HG03064 (cell line): ENCODE results near the gene C17orf67.
A peak's percentile ranks its signal among the peaks of the same experiment; 100 is the strongest.

Experiments used
- ATAC-seq: cut with Tn5 transposase; IDR thresholded peaks from one replicate; pipeline ENCODE4 v1.9.1; 2021; ENCODE audit warnings: low read depth; ENCODE audit not compliant: unreplicated experiment

Gene C17orf67

DNA sequence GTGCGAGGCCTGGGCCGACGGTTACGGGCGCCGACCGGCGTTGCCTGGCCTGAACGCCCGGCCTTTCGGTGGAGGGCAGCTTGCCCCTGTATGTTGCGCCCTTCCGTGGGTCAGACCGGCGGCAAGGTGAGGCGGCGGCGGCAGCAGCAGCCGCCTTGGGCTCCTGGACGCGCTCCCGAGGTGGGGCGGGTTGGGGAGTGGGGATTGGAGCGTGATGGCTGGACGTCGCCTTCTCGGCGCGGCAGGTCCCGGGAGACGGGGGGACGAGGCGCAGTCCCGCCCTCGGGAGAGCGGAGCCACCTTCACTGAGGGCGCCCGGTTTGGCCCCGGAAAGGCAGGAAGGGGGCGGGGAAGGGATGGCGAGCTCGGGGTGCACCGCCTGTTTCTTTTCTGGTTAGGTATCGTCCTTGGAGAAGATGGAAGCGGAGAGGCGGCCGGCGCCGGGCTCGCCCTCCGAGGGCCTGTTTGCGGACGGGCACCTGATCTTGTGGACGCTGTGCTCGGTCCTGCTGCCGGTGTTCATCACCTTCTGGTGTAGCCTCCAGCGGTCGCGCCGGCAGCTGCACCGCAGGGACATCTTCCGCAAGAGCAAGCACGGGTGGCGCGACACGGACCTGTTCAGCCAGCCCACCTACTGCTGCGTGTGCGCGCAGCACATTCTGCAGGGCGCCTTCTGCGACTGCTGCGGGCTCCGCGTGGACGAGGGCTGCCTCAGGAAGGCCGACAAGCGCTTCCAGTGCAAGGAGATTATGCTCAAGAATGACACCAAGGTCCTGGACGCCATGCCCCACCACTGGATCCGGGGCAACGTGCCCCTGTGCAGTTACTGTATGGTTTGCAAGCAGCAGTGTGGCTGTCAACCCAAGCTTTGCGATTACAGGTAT is 902 bp upstream of the C17orf67 start:
- peak; percentile 30 for ATAC-seq

DNA sequence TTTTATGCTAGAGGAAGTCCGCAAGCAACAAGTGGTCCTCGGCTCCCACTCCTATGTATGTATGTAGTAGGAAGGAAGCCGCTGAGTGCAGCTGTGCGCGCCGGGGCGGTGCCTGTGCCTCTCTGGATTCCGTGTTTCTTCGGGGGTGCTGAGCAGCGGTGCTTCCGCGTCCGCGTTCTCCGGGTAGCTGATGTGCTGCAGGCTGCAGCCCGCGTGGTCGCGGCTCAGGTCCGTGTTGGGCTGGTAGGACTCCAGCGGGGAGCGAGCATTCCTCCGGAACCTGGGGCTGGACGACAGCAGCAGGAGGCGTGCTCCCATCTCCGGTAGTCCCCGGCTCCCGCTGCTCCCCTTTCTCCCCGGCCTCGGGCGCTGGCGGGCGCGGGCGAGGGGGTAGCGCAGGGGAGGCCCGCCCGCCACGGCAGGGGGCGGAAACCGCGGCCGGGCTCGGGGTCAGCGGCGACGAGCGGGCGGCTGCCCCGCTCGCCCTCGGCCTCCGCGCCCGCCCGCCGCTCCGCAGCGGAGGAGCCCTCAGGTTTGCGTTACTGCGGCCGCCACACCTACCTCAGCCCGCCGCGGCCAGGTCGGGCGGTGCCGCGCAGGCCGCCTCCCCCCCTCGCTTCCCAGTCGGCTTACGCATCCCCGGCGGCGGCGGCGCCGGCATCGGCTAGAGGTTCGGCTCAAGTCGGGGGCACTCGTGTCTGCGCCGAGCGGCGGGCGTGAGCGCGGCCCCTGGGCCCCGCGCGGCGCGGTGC is 487 bp downstream of the C17orf67 start:
- ATAC-seq = peak; percentile 50

DNA sequence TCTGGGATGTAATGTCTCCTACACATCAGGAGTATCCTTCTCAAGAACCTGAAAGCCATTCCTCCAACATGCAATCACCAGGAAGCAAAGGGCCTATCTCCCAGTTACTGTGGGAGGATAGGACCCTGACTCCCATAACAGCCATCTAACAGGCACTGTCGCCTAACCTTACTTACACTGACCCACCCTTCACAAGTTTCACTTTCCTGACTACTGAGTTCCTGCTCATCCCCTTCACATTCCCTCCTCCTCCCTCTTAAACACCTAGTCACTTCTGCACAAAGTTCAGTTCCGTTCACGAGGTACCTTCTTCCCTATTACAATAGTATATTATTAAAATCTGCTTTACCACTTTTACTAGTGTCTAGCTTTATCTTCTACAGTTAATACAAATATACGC is 1.3 kb downstream of the C17orf67 start:
- no peak for ATAC-seq

DNA sequence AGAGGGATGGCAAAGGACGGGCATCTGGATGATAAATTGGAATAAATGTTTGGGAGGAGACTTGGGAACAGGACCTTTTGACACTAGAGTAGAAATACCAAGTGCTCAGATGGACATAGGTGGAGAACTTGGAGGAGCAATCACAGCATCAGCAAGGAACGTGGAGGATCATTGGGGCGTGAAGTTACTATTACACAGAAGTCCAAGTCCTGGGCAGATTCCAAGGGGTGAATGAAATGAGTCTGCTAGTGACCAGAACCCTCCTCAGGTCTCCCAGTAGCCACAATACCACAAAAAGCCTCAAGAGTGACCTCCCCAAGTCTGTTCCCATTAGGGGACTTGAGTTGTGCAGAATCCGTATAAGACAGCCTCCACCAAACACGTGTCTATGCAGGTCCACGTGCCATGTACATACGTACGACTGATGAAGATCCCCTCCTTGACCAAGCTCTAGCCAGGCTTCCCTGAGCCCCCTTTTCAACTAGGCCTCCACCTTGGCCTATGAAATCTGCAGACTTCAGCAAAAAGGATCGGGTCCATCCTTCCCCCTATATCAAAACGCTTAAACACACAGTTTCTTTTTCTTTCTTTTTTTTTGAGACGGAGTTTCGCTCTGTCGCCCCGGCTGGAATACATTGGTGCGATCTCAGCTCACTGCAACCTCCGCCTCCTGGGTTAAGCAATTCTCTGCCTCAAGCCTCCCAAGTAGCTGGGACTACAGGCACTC is 2.2 kb downstream of the C17orf67 start:
- no peak for ATAC-seq

DNA sequence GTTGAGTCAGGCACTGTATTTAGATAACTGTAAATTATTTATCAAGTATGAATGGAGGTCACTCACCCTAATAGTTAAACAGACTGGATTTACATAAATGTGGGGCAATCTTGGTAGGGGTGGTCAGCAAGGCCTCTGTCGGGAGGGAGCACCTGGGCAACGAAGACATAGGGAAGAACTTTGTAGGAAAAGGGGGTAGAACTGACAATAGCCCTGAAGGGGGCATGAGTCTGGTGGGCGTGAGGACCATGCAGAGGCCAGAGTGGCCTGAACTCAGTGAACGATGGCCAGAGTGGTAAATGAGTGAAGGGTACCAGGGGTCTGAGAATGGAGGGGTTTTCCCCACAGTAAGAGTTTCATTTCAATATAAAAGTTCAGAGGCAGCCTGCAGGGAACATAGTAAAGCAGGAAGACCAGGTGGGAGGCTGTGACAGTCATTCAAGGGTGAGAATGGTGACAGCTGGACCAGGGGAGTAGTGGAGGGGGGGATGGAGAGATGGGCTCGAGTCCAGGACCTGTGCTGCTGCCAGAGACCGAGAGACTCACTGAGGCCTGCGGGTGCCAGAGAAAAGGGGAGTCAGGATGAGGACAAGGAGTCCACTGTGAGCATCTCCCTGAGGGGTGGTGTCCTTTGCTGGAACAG is 2.9 kb downstream of the C17orf67 start:
- ATAC-seq = no peak

DNA sequence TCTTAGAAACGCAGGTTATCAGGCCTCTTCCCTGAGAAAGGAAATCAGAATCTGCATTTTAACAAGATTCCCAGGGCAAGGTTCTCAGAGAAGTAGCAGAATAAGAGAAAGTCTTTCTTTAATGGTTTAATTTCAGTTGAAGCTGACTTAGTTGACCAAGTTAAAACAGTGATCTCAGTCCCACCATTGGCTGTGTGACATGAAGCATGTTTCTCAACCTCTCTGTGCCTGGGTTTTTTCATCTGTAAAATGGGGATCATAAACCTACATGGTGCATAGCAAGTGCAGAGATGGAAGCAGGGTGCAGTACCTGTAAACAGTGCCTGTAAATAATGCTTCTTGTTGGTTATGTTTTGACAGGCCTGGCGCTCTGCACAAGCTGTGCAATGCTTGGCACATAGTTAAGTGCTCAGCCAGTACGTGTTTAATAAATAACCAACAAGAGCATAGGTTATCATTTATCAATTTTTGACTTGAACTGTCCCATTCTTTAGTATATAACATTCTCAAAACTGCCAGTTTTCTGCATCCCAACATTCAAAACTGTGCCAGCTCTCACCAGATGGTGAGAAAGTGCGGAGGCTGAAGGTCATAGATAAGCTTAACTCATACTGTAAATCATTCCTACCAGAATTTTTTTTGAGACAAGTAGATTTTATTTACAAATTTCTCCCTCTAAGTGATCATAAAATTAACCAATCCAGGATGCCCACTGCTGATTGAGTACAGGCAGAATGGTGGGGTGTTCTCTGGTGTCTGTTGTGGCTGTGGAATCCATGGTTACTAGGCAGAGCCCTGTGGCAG is 6.9 kb downstream of the C17orf67 start:
- ATAC-seq = no peak

DNA sequence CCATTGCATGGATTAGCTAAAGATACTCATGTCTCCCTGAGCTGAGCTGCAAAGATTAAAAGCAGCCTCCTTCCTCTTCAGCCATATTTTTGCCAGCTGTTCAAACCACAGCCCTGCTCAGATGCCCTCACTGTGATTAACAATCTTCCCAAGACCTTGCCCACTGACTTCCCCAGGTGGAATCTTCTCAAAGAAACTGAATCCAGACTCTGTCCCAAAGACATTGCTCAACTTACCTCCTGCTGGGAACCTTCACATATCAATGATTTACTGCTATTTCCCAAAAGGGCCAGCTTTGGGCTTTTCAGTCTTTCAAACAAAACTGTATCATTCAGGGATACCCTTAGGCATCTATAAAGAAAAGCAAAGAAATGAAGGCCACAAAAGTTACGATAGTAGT is 9.2 kb downstream of the C17orf67 start:
- ATAC-seq = no peak

DNA sequence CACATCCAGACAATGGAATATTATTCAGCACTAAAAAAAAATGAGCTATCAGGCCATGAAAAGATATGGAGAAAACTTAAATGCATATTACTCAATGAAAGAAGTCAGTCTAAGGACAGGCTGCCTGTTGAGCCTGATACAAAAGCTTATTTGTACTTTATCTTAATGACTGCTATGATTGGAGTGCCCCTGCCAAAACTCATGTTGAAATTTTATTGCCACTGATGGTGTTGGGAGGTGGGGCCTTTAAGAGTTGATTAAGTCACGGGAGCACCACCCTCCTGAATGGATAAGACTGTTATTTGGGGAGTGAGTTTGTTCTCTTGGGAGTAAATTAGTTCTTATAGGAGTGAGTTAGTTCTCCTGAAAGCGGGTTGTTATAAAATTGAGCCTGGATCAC is 9.9 kb downstream of the C17orf67 start:
- ATAC-seq = no peak

DNA sequence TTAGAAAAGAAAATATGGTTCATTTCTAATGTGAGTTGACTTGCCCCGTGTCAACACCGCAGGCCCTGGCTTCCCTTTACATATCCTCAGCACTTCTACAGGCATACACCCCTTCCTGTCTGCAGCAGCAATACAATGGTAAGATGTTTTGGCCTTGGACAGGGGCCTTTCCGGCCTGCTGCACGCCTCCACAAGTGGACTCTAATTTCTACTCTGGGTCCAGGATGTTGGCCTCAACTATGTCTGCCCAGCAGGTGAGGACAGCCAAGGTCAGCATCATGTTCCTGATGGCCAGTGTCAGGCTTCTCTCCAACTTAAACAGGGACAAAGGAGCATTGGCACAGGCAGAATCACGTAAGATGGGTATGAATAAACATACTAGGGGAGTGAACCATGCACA is 11.0 kb downstream of the C17orf67 start:
- no peak for ATAC-seq

DNA sequence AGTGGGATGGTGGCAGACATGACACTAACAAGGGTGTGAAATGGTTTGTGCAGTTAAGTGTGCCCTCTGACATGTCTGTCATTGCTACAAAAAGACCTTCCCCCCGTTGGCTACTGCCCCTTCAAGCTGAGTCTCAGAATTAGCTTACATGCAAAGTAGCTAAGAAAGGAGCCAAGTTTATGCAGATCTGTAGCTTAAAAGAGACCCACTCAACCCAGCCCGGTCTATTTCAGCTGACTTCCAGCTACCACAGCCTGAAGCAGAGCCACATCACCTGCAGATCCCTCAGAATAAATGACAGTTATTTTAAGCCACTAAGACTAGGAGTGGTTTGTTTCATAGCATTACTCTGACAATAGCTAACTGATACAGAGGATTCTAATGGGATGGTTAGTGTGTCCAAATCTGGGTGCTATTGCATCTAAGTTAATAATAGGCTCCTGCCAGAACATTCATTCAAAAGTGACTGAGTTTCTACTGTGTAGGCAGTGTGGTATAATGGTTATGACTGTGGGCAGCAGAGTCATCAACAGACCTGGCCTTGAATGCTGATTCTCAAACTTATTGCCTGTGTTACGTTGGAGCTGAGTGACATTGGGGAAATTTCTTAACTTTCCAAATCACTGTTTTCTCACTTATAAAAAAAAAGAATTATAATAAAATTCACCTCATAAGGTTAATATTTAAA is 11.7 kb downstream of the C17orf67 start:
- no peak for ATAC-seq

DNA sequence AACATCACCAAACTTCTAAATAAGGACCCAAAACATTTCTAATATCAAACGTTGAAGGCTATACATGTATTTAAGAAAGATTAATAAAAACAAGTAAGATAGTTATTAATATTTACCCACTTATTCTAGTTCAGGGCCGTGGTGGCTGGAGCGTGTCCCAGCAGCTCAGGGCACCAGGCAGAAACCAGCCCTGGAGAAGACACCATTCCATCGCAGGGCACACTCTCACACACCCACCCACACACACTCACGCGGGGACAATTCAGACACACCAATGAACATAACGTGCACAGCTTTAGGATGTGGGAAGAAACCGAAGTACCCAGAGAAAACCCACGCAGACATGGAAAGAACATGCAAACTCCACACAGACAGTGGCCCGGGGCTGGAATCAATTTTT is 13.5 kb downstream of the C17orf67 start:
- no peak for ATAC-seq

DNA sequence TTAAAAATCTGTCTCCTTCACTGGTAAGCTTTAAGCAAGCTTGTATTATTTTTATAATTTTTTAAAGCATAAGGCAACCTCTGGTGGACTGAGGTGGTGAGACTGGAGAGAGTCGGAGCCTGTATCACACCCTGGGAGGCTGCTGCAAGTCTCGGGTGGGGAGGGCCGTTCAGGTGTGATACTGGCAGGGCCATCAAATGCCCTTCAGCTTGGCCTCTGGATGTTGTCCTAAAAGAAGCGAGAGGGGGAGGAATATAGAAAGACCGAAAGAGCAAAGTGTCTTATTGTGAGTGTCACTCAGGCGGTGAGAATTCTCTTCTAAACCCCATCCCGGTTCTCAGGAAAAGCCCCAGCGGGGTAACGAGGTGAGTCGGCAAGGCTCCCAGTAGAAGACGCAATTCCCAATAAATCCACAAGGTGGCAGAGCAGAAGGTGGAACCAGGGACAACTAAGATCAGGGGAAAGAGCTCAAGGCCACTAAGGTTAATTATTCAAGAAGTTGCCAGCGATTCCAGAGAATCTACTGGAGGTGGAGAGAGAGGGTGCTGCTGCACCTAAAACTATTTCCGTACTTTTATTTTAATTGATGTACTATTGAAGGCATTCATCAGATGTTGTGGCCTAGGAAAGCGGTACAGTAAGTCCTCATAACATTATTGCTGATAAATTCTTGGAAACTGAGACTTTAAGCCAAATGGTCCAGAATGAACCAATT is 14.1 kb downstream of the C17orf67 start:
- no peak for ATAC-seq

DNA sequence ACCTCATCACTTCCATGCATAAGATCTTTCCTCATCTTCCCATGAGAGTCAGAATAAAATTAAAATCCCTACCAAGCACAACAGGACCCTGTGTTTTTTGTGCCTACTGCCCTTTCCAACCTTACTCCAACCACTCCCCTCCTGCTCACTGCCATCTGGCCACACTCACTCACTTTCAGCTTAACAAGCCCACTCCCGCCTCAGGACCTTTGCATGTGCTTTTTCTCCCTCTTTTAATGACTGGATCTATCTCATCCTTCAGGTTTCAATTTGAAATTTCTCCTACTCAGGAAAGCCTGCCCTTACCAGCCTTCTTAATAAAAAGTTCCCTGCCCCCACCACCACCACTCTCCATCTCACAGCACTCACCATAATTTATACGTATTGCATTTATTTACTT is 14.7 kb downstream of the C17orf67 start:
- no peak for ATAC-seq

DNA sequence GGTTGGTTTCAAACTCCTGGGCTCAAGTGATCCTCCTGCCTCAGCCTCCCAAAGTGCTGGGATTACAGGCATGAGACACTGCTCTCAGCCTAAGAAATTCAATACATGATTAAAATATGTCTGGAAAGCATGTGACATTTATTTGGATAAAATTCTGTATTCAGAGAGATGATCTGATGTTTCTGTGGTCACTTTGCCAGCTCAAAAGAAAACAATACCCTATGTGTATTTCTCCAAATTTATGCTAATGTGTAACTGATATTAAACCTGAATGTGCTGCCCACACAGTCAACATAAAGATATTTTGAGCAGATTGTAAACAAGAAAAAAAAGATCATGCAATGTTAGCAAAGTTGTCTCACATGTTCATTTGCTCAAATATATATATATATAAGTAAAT is 16.7 kb downstream of the C17orf67 start:
- ATAC-seq = no peak

DNA sequence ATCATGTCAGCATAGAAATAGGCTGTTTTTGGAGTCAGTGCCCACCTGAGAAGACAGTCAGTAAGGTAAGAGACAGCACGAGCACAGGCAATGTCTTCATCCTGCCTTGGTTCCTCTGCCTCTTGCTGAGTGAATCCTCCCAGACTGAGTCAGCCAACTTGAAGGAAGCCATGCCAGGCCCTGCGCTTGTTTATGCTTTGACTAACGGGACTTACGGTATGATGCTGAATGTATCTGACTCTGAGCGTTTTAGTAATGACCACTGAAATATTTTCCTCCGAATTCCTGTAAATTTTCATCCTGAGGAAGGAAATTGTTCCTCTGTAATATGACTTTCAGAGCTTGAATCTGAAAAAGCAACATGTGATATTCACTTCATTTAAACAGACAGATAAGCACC is 18.0 kb downstream of the C17orf67 start:
- ATAC-seq = no peak

DNA sequence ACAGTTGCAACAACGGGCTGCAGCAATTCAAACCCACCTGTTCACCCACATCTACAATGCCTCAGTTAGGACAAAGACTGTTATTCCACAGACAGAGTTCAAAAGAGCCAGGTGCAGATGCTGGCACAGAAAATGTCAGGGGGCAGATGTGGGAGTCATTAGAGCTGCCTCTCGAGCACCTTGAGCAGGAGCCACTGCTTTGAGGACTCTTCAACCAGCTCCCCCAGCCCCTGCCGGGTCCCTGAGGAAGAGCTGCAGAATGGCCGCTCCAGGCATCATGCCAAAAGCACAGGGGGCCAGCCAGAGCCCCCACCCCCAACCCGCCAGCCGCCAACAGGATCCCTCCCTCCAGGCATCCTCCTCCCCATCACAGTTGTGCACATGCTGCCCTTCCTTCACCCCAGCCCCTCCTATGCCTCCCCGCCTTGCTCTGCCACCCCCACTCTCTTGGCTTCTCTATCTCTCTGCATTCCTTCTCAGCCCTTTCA is 20.8 kb downstream of the C17orf67 start:
- no peak for ATAC-seq

DNA sequence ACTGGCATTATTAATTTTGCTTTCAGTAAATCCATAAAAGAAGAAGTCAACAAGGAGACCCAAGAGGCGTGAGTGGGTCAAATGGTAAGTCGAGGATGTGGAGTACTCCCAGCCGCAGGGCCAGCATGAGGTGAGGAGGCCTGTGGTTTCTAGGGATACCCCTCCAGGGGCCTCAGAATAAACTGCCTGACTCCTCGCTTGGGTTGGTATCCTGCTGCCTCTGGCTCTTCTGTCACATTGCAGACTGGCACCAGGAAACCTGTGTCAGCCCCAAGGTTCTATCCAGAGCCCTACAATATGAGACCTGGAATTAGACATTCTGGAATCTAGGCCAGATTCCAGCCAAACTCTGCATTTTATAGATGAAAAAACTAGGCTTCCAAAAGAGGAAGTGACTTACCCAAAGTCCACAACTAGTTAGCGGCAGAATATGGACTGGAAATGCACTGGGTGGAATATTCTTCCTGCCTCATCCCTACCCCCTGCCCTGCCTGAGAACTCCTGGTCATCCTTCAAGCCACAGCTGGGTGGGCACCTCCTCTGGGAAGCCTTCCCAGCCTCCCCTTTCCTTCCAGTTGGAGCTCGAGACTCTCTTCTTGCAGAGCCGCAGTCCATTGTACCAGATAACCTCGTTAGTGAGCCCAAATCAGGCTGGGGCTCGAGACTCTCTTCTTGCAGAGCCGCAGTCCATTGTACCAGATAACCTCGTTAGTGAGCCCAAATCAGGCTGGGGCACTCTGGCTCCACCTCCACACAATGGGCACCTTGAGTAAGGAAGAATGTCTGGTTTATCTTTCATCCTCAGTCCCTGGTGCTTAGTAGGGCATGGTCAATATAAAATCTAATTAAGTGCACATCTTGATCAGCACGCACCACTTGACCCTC is 22.6 kb downstream of the C17orf67 start:
- ATAC-seq = no peak

DNA sequence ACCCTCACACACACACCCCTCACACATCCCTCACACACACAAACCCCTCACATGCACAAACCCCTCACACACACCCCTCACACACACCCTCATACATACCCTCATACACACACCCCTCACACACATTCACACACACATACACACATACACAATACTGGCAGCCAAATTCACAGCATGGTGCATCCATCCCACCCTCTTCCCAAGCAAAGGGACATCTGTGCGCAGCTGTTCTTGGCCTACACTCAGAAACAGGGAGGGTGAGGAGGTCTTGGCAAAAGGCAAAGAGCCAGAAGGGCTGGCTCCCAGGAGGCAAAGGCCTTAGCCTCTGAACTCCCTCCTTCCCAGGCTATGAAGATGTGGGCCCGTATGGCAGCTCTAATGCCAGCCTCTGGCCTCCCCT is 23.4 kb downstream of the C17orf67 start:
- ATAC-seq = no peak
